Head of caudate nucleus (tissue), 42 donors: ENCODE results near the gene AOPEP.
"Not testable (repeated sequence)": the region's sequence is repeated elsewhere in the genome, so short reads cannot be mapped to it uniquely, and the experiment has no call there.

Experiments used
- DNase-seq, 42 donors: peaks; one replicate each; pipeline versions ENCODE4 v3.0.0 to v3.0.0-alpha.2; 2020 to 2021; ENCODE audit warnings: mixed read lengths in 7 of 42
- intact Hi-C: fragments of 100-400 bp; cut with DNase I; formaldehyde crosslinking; loops from one replicate; pipeline ENCODE4 v1.15.0; 2022

The AOPEP gene

GRCh38 chr9:94950040-94950578 lies 223.6 kb downstream of the AOPEP start:
- intact Hi-C loops: no loop called here
- DNase-seq: no peak

- intact Hi-C loops: no loop called here
- peak in 1 of 42 donors; percentile 36 for DNase-seq
Measured at GRCh38 chr9:94950579-94951323, 224.3 kb downstream of the AOPEP start.

- DNase-seq: peak in 1 of 42 donors; percentile 41
- intact Hi-C loops: no loop called here
Measured at GRCh38 chr9:94951324-94952135, 225.0 kb downstream of the AOPEP start.

DNA sequence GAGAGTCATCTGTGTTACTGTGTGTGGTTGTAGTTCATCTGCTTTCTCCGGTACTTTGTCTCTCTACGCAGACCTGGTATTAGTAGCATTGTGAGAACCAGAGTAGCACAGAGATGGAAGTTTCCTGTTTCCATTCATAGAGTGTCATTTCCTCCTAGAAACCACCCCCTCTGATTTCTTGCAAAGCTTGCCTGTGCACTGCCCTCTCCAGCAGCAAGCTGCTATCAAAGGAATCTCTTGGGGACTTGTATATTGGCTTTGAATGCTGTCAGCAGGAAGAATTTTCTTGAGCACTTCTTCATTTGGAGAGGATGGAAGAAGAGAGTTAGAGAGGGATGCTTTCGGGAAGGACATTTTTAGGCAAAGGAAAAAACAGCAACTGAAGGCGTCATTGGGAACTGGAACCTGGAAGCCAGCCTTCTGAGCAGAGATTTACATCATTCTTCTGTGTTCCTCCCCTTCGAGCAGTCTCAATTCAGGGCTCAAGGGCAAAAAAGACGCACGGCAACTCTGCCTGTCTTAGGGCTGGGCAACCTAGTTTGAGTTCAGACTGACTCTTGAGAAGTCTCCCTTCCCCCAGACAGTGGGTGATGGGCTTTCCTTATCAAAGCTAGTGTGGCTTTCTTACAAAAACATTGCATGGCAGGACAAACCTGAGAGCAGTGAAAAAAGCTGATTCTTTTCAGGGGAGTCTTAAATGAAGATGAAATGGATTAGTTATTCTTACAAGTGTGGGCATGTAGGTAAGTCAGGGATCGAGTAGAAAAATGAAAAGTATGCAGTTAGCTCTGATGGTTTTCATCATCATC lies 226.3 kb downstream of the AOPEP start:
- intact Hi-C loops: no loop called here
- DNase-seq: peak in 3 of 42 donors; percentile 23 to 60 (median 57)

DNA sequence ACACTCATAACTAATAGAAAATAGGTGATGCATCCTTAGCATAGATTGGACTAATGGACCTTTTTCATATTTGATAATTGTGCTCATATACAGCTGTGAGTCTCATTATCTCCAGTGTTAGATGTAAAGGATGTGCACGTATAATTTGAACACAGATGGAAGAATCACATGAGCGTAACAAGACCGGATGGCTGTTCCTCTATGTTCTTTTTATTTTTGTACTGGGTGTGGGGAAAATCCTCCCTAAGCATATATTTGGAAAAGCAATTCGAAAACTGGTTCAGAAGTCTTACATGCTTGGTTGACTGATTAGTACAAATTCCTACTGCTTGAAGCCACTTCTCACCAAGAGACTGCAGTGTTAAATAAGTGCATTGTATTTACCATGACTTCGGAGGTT lies 230.2 kb downstream of the AOPEP start:
- DNase-seq: no peak
- intact Hi-C loops: no loop called here

- no peak for DNase-seq
- intact Hi-C loops: no loop called here
Measured at GRCh38 chr9:94960964-94961363, 234.5 kb downstream of the AOPEP start.

GRCh38 chr9:94961870-94962269 lies 235.4 kb downstream of the AOPEP start:
- intact Hi-C loops: no loop called here
- DNase-seq: peak in 2 of 42 donors; percentile 38 to 44

GRCh38 chr9:94965631-94966030 lies 239.1 kb downstream of the AOPEP start:
- DNase-seq: peak in 7 of 42 donors; percentile 11 to 61 (median 23)
- intact Hi-C loops: not testable (repeated sequence)

- intact Hi-C loops: not testable (repeated sequence)
- DNase-seq: peak in 3 of 42 donors; percentile 25 to 53 (median 45)
Measured at GRCh38 chr9:94966046-94966445, 239.5 kb downstream of the AOPEP start.

DNA sequence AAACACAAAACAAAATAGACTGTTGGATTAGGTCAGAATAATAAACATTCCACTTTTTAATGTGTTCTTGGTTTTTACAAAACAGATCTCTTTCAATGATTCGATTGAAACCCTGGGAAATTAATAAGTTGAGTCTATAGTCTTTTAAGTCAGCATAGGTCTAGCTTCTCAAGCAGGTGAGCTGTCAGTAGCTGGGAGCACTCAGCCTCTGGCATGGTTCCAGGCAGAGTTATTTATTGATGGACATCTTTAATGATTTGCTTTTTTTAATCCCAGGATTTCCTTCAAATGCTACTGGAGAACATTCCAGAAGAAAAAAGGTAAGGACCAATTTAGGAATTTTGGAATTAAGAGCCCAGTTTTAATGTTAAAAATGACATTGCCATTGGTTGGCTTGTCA lies 241.0 kb downstream of the AOPEP start:
- intact Hi-C loops: no loop called here
- no peak for DNase-seq

- peak in 1 of 42 donors; percentile 35 for DNase-seq
- intact Hi-C loops: no loop called here
Measured at GRCh38 chr9:94971378-94972131, 245.1 kb downstream of the AOPEP start.

GRCh38 chr9:94973451-94973941 lies 247.0 kb downstream of the AOPEP start:
- intact Hi-C loops: no loop called here
- peak in 1 of 42 donors; percentile 27 for DNase-seq

DNA sequence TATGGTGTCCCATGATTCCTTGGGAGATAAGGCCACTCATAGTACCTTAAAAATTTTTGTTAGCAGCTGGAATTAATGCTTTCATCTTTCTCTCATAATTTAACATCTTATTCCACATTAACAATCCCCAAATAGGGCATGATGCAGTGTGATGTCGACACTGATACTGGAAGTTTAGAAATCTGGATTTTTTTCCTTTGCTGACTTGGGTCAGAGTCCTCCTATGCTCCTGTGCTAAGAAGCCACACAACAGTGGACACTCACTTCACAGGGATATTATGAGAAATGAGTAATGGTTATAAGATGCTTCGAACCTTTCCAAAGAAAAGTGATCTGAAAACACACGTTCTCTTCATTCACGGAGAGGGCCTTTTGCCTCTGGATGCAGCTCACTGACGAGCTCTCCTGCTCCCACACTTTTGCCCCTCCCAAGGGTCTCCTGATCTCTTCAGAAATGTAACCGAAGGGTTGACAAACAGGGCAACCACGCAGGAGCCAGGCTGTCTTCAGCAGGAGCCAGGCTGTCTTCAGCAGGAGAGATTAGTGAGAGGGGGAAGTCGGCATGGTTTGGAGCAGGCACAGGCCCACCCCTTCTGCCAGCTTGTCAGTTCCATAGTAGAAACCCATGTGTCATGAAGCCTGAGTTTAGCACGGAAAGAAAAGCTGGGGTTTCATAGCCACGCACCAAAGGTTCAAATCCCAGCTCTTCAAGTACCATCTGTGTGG lies 247.8 kb downstream of the AOPEP start:
- no peak for DNase-seq
- intact Hi-C loops: no loop called here

DNA sequence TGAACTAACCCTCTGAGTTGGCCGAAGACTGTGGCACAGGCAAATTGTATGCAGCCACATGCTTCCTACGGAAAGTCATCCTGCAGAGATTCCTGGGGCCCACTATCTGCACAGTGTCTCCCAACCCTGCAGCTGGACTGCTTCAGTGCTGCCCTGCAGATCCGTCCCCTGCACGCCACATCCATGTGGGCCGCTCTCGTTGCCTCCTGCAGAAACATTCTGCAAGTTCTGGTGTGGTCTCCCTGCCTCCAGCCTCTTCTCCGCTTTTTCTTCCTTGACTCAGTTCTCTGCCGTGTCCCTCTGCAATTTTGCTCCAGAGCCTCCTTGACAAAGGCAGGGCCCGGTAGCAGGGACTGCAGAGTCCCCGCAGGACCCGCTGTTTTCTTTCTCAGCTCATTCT lies 249.0 kb downstream of the AOPEP start:
- intact Hi-C loops: no loop called here
- DNase-seq: no peak

- intact Hi-C loops: no loop called here
- DNase-seq: no peak
Measured at GRCh38 chr9:94976077-94976476, 249.6 kb downstream of the AOPEP start.

DNA sequence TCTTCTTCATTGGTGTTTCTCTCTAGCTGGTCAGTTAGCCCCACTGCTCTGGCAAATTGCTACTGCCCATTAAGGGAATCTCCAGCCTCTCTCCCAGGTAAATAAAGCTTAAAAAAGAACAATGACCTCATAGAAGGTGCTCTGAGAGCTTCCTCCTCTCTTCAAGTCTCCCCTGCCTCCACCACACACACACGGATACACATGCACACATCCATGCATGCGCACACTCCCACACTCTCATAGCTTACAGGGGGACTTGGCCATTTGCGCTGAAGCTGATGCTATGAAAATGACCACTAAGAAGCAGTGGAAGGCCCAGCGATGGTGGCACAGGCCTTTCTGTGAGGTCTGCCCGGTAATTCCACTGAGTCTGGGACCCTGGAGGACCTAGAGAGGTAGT lies 250.9 kb downstream of the AOPEP start:
- DNase-seq: no peak

GRCh38 chr9:94979904-94980507 lies 253.5 kb downstream of the AOPEP start:
- DNase-seq: no peak
- intact Hi-C loops: no loop called here

More for the DNA sequence above, 250.9 kb downstream of the AOPEP start:
- intact Hi-C loops: no loop called here
